Dermis blood vessel endothelial cell (primary cell): ENCODE results near the gene GAS2. TPM values are rescaled to one million over a fixed set of nuclear protein-coding genes. Genes with fewer than 3 reads are reported as not detected.

Experiments
- total RNA-seq: library from RNA; depleted of rRNA; stranded (reverse); fragments of >200 nt; gene quantifications from 2 replicates; pipeline ENCODE4 v1.2.3, GENCODE V29; 2014

GAS2 gene
- total RNA-seq, 1 donor from 2014 or later = 1.7 TPM

Other genes with a start within 250 kb of the GAS2 start
- 10.6 and 10.7 TPM in 2 replicates for gene FANCF, start 40.8 kb upstream of the GAS2 start, total RNA-seq
- gene SVIP, start 163.2 kb downstream of the GAS2 start, total RNA-seq = 15.7 and 16.5 TPM in 2 replicates
- not detected in 2 replicates for gene CCDC179, start 193.9 kb downstream of the GAS2 start, total RNA-seq